ENCODE results near the gene FARP2. TPM values are rescaled to one million over a fixed set of nuclear protein-coding genes. Genes with fewer than 3 reads are reported as not detected.

The FARP2 gene
- total and polyA plus RNA-seq, 2 of the 13 experiments (the other 11 are each of a cell fraction or from before 2014, with no cell fraction given), result 28.0 to 45.4 TPM

GRCh38 chr2:241354668-241355658 is 1.1 kb upstream of the FARP2 start (continued):
- no peak for TF ChIP-seq ZBTB40 (IDR thresholded peaks at IDR 0.05)
- TF ChIP-seq ZBTB40 (CRISPR knock-in tag; IDR thresholded peaks at IDR 0.05), result no peak
- TF ChIP-seq ZNF557 (CRISPR knock-in tag; IDR thresholded peaks at IDR 0.05), result no peak
- no peak for TF ChIP-seq ATF4 (CRISPR knock-in tag; IDR thresholded peaks at IDR 0.05)
- no peak for TF ChIP-seq ZNF580 (CRISPR knock-in tag; IDR thresholded peaks at IDR 0.05; ENCODE audit: borderline replicate concordance, low read depth)
- TF ChIP-seq ZNF768 (CRISPR knock-in tag; IDR thresholded peaks at IDR 0.05), result peak; percentile 62
- TF ChIP-seq IRF1 (CRISPR knock-in tag; IDR thresholded peaks at IDR 0.05; ENCODE audit: low read depth), result no peak
- no peak for TF ChIP-seq HNF4A (CRISPR knock-in tag; IDR thresholded peaks at IDR 0.05)
- no peak for TF ChIP-seq TBP (CRISPR knock-in tag; IDR thresholded peaks at IDR 0.05)
- no peak for TF ChIP-seq PPARG (CRISPR knock-in tag; conservative IDR thresholded peaks at IDR 0.05)
- no peak for TF ChIP-seq ZNF562 (CRISPR knock-in tag; IDR thresholded peaks at IDR 0.05; ENCODE audit: borderline replicate concordance)
- no peak for TF ChIP-seq ZMAT5 (CRISPR knock-in tag; IDR thresholded peaks at IDR 0.05; ENCODE audit: borderline replicate concordance, low read depth)
- TF ChIP-seq PHF21A (CRISPR knock-in tag; IDR thresholded peaks at IDR 0.05), result no peak
- no peak for TF ChIP-seq HDAC6 (IDR thresholded peaks at IDR 0.05; ENCODE audit: low read depth, low read length)
- TF ChIP-seq FOXC1 (CRISPR knock-in tag; IDR thresholded peaks at IDR 0.05; ENCODE audit: borderline replicate concordance), result peak; percentile 88; the same call in 1 of the 2 replicates
- no peak for TF ChIP-seq KLF13 (CRISPR knock-in tag; IDR thresholded peaks at IDR 0.05)

Data from HepG2 (cell line).